LNCaP clone FGC (cell line): ENCODE results near the gene EHBP1L1.

Experiments used
- DNase-seq: peaks from one replicate; pipeline ENCODE4 v3.0.0-alpha.2; 2011; ENCODE audit warnings: low read depth
- H3K4me3 ChIP-seq: 2 replicates; pipeline ENCODE4 v1.5.1; 2011; ENCODE audit warnings: mild to moderate bottlenecking, low read depth, low read length, control low read depth
- TF ChIP-seq, protein P1 (sequence below): IDR thresholded peaks from 2 replicates; pipeline ENCODE4 v1.5.1; 2012; ENCODE audit warnings: mild to moderate bottlenecking; ENCODE audit not compliant: control insufficient read depth, insufficient read depth; ENCODE audit errors: extremely low read depth

EHBP1L1 gene

DNA sequence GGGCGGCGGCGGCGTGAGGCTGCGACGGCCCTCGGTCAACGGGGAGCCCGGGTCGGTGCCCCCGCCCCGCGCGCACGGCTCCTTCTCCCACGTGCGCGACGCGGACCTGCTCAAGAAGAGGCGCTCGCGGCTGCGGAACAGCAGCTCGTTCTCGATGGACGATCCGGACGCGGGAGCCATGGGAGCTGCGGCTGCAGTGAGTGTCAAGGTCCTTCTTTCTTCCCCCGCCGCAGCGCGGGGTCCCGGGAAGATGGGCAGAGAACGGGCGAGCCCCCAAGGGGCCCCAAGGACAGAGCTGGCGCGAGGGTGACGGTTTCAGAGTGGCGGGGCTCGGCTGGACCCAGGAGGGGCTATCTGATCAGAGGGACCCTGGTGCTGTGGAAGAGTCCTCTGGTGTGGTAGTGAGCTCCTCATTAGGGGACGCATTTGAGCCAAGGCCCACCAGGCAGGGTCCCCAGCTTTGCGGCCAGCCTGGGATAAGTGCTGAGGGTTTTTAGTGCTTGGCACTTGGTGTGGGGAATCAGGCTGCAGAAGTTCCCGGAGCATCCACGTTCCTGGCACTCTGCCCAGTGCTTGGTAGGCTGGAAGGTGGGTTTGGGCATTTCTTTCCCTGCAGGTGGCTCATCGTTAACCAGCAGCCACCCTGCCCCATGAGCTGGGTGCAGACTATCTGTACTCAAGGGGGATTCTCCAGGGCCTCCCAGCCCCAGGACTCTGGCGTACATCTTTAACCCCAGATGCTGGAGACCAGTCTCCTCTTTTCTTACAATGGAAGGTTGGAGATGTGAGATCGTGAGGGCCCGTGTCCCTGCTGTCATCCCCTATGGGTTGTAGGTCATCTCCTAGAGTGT, 9.8 kb downstream of the EHBP1L1 start:
- TF ChIP-seq, protein P1, sequence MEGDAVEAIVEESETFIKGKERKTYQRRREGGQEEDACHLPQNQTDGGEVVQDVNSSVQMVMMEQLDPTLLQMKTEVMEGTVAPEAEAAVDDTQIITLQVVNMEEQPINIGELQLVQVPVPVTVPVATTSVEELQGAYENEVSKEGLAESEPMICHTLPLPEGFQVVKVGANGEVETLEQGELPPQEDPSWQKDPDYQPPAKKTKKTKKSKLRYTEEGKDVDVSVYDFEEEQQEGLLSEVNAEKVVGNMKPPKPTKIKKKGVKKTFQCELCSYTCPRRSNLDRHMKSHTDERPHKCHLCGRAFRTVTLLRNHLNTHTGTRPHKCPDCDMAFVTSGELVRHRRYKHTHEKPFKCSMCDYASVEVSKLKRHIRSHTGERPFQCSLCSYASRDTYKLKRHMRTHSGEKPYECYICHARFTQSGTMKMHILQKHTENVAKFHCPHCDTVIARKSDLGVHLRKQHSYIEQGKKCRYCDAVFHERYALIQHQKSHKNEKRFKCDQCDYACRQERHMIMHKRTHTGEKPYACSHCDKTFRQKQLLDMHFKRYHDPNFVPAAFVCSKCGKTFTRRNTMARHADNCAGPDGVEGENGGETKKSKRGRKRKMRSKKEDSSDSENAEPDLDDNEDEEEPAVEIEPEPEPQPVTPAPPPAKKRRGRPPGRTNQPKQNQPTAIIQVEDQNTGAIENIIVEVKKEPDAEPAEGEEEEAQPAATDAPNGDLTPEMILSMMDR, result no peak
- no peak overlapping the region for H3K4me3 ChIP-seq
- DNase-seq, result no peak

DNA sequence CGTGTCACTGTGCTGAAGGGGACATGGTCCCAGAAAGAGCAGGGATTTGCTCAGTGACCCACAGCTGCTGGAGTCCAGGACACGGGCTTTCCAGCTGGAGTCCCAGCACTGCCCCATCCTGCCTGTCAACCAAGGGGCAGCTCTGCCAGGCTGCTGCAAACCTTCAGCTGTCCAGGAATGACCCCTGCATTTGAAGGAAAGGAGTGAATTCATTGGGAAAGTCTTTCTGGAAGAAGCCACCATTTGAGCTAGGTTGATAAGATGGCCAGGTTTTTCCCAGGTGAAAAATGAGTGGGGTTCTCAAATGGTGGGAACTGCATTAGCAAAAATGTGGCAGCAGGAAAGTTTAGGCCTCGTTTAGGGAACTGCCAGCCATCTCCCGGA, 10.4 kb downstream of the EHBP1L1 start:
- TF ChIP-seq, protein P1, result no peak
- DNase-seq, result no peak
- no peak overlapping the region for H3K4me3 ChIP-seq

DNA sequence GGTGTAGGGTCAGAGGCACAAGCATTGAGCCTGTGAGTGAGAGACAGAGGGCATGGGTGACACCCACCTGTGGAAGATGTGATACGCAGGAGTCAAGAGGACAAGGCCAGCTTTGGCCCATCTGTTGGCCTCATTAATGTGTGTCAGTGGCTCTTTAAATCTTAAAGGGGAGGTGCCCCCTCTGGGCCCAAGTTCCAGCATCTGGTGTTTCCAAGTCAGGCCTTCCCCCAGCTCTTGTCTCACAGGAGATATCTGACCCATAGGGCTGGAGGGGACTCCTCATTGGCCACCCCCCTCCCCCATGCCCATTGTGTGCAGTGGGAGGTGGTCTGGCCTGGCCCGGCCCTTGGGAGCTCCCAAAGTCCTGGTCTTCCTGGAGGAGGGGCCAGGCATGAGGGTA, 10.8 kb downstream of the EHBP1L1 start:
- H3K4me3 ChIP-seq, result no peak overlapping the region
- DNase-seq, result no peak
- TF ChIP-seq, protein P1, result no peak

DNA sequence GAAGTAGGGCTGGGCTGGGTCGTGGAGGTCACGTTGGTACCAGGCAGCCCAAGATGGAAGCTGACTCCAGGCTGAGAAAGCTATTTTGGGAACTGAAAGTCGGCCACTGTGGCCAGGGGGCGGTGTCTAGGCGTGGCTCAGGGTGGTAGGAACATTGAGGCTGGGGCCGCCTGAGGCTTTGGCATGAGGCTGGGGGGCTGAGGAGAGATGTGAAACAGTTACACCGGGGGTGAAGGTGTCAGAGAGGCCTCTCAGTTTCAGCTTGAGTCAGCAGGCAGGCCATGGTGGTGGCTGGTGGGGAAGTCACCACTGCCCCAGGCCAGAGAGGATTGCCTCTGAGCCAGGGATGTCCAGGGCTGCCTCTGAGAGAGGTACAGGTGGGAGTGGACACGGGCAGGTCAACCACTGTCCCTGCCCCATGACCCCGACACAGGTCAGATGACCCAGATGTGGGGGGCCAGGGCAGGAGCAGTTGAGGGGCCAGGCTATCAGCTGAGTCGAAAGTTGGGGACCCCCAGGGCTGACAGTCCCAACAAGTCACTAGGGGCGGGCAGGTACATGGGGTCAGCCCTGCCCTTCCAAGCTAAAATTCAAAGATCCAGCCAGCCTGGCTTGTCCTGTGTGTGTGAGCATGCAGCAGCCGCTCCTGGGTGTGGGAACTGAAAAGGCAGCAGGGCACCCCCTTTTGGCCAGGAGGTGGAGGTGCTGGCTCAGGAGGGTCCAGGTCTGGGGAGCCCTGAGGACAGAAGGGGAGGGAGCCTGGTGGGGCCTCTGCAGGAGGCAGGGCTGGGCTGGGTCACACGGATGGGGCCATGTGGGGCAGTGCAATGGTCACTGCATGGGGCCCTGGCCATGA, 12.6 kb downstream of the EHBP1L1 start:
- no peak for DNase-seq
- TF ChIP-seq, protein P1, result peak; percentile 42
- no peak overlapping the region for H3K4me3 ChIP-seq

DNA sequence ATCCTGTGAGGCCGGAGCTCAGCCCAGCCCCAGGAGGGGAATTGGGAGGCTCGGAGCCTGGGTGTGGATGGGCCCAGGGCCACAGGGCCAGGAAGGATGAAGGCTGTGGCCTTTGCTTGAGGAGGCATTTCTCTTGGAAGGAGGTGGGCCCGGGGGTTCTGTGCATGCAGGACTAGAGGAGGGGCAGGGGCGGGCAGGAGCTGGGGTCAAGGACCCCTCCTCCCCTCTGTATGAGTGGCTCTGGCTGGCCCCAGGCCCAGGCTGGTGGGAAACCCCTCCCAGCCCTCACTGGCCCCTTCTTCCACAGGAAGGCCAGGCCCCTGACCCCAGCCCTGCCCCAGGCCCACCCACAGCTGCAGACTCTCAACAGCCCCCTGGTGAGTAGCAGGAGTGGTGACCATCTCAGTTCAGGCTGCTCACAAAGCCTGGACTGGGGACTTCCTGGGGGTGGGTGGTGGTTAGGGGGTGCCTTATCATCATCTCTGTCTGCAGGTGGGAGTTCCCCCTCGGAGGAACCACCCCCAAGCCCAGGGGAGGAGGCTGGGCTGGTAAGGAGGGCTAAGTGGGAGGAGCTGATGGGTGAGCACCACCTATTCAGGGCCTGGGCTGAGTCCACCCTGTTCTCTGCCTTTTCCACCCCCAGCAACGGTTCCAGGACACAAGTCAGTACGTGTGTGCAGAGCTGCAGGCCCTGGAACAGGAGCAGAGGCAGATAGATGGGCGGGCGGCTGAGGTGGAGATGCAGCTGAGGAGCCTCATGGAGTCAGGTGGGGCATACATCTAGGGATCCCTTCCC, 13.8 kb downstream of the EHBP1L1 start:
- TF ChIP-seq, protein P1, result no peak
- H3K4me3 ChIP-seq, result no peak overlapping the region
- DNase-seq, result no peak

DNA sequence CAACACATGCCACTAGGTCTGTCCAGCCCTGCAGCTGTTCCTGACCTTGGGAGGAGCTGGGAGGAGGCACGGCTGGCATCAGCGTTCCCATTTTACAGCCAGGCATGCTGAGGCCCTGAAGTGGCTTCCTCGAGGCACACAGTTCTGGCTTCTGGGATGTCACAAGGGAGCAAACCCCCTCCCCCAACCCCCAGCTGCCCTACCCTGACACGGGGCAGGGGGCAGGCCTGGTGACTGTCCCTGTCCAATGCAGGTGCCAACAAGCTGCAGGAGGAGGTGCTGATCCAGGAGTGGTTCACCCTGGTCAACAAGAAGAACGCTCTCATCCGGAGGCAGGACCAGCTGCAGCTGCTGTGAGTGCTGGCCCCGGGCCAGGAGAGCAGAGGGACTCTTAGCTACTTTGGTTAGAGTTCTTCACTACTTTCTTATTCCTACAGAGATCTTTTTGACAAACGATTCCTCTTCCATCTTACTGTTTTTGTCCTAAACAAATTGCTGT, 14.4 kb downstream of the EHBP1L1 start:
- TF ChIP-seq, protein P1, result no peak

More for the DNA sequence above, 14.4 kb downstream of the EHBP1L1 start:
- peak; percentile 17 for DNase-seq
- no peak overlapping the region for H3K4me3 ChIP-seq
